IPS-18a (cell line): ENCODE measurements around the gene SLX1A.
"Not testable (repeated sequence)": the region's sequence is repeated elsewhere in the genome, so short reads cannot be mapped to it uniquely, and the experiment has no call there.

Experiments used
- H3K27ac ChIP-seq: one replicate; pipeline ENCODE4 v1.5.1; 2013; ENCODE audit warnings: low read length
- H3K27me3 ChIP-seq: one replicate; pipeline ENCODE4 v1.6.1; 2013; ENCODE audit warnings: mild to moderate bottlenecking, low read length; ENCODE audit not compliant: control insufficient read depth, insufficient read depth
- H3K36me3 ChIP-seq: one replicate; pipeline ENCODE4 v1.6.1; 2013; ENCODE audit warnings: low read depth, low read length; ENCODE audit not compliant: control insufficient read depth
- H3K4me1 ChIP-seq: one replicate; pipeline ENCODE4 v1.6.1; 2013; ENCODE audit warnings: low read depth, low read length; ENCODE audit not compliant: control insufficient read depth
- H3K4me3 ChIP-seq: one replicate; pipeline ENCODE4 v1.5.1; 2013; ENCODE audit warnings: low read length
- H3K9ac ChIP-seq: one replicate; pipeline ENCODE4 v1.6.1; 2013; ENCODE audit warnings: mild to moderate bottlenecking, low read length, moderate library complexity
- H3K9me3 ChIP-seq: one replicate; pipeline ENCODE4 v1.6.1; 2013; ENCODE audit warnings: low read depth, low read length; ENCODE audit not compliant: control insufficient read depth

Gene SLX1A

GRCh38 chr16:30184891-30185682 is 8.6 kb upstream of the SLX1A start:
- H3K36me3 ChIP-seq: no peaks in the 10 kb centered on the region
- no peak overlapping the region for H3K4me3 ChIP-seq
- no peak overlapping the region for H3K9ac ChIP-seq
- no peaks in the 10 kb centered on the region for H3K4me1 ChIP-seq
- H3K27me3 ChIP-seq: peaks cover 27% of the 10 kb centered on the region
- no peaks in the 10 kb centered on the region for H3K9me3 ChIP-seq
- H3K27ac ChIP-seq: no peak overlapping the region

- Histone ChIP-seq H3K36me3 (no peaks in the 10 kb centered on the region), H3K27me3 (peaks cover 26% of the 10 kb centered on the region), H3K4me3 (no peak overlapping the region), H3K9ac (no peak overlapping the region), H3K9me3 (no peaks in the 10 kb centered on the region), H3K27ac (no peak overlapping the region), H3K4me1 (no peaks in the 10 kb centered on the region)
Observed at GRCh38 chr16:30185683-30186421, 7.8 kb upstream of the SLX1A start.

GRCh38 chr16:30186444-30186781 is 7.3 kb upstream of the SLX1A start:
- Histone ChIP-seq H3K9me3 (no peaks in the 10 kb centered on the region), H3K4me3 (no peak overlapping the region), H3K4me1 (no peaks in the 10 kb centered on the region), H3K27me3 (peaks cover 22% of the 10 kb centered on the region), H3K36me3 (no peaks in the 10 kb centered on the region), H3K27ac (no peak overlapping the region), H3K9ac (no peak overlapping the region)

- Histone ChIP-seq H3K9ac (no peak overlapping the region), H3K4me3 (no peak overlapping the region), H3K27ac (no peak overlapping the region)
Observed at GRCh38 chr16:30186782-30187555, 6.7 kb upstream of the SLX1A start.

GRCh38 chr16:30187556-30187865 is 6.2 kb upstream of the SLX1A start:
- no peak overlapping the region for H3K9ac ChIP-seq
- H3K27me3 ChIP-seq: peaks cover 15% of the 10 kb centered on the region
- H3K4me1 ChIP-seq: no peaks in the 10 kb centered on the region
- H3K36me3 ChIP-seq: no peaks in the 10 kb centered on the region
- H3K27ac ChIP-seq: no peak overlapping the region
- H3K4me3 ChIP-seq: no peak overlapping the region
- no peaks in the 10 kb centered on the region for H3K9me3 ChIP-seq

More at GRCh38 chr16:30186782-30187555, 6.7 kb upstream of the SLX1A start:
- Histone ChIP-seq H3K27me3 (peaks cover 20% of the 10 kb centered on the region), H3K9me3 (no peaks in the 10 kb centered on the region), H3K4me1 (no peaks in the 10 kb centered on the region), H3K36me3 (no peaks in the 10 kb centered on the region)

GRCh38 chr16:30187971-30188561 is 5.6 kb upstream of the SLX1A start:
- Histone ChIP-seq H3K36me3 (no peaks in the 10 kb centered on the region), H3K4me1 (no peaks in the 10 kb centered on the region), H3K9me3 (no peaks in the 10 kb centered on the region), H3K27me3 (peaks cover 13% of the 10 kb centered on the region), H3K27ac (no peak overlapping the region), H3K9ac (no peak overlapping the region), H3K4me3 (no peak overlapping the region)

- H3K27ac ChIP-seq, H3K4me3 ChIP-seq, H3K27me3 ChIP-seq, H3K9me3 ChIP-seq, H3K4me1 ChIP-seq, H3K36me3 ChIP-seq, H3K9ac ChIP-seq: not testable (repeated sequence)
Observed at GRCh38 chr16:30191158-30191557, 2.5 kb upstream of the SLX1A start.

- not testable (repeated sequence) for H3K9ac ChIP-seq, H3K36me3 ChIP-seq, H3K4me3 ChIP-seq, H3K4me1 ChIP-seq, H3K9me3 ChIP-seq, H3K27ac ChIP-seq, H3K27me3 ChIP-seq
Observed at GRCh38 chr16:30193098-30193497, 577 bp upstream of the SLX1A start.

GRCh38 chr16:30194172-30194925 is 674 bp downstream of the SLX1A start:
- not testable (repeated sequence) for H3K9me3 ChIP-seq, H3K4me3 ChIP-seq, H3K36me3 ChIP-seq, H3K27me3 ChIP-seq, H3K27ac ChIP-seq, H3K9ac ChIP-seq, H3K4me1 ChIP-seq

GRCh38 chr16:30197001-30197400 is 3.3 kb downstream of the SLX1A start:
- not testable (repeated sequence) for H3K9me3 ChIP-seq, H3K27me3 ChIP-seq, H3K27ac ChIP-seq, H3K4me3 ChIP-seq, H3K9ac ChIP-seq, H3K36me3 ChIP-seq, H3K4me1 ChIP-seq

GRCh38 chr16:30199049-30199448 is 5.4 kb downstream of the SLX1A start, which contains the start of gene SULT1A3:
SULT1A3 (plus strand) TSS chr16:30199255; CDS start chr16:30200729, 1,474 bp downstream.
- not testable (repeated sequence) for H3K4me1 ChIP-seq, H3K9ac ChIP-seq, H3K36me3 ChIP-seq, H3K27ac ChIP-seq, H3K4me3 ChIP-seq, H3K27me3 ChIP-seq, H3K9me3 ChIP-seq
